HG03103 (cell line): ENCODE results near the gene TRIM17.

Experiments
- ATAC-seq: cut with Tn5 transposase; IDR thresholded peaks from one replicate; pipeline ENCODE4 v1.9.1; 2021; ENCODE audit warnings: low read depth; ENCODE audit not compliant: unreplicated experiment

The TRIM17 gene

DNA sequence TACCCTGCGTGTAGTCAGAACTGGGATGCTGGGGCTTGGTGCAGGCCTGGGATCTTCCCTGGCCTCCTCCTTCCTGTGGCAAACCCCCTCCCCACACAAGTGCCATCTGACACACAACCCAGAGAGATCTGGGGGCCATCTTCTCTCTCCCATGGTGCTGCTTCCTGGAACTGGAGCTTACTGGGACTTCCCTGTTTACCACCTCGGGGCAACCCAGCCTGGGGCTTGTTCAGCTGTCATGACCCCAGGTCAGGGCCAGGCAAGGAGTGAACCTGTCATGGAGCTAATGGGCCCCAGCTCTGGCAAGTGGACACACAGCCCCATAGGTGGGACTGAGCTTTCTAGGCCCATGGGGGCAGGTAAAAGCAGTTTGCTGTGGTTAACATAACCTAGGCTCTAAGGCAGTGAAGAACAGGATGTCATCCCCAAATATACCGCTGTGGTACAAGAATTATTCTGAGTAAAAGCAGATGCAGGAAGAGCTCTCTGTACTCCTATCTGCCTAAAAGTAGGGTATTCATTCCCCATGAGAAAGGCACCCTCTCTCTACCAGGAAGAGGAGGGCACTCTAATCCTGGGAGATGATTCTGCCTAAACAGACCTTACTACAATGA, 12.4 kb downstream of the TRIM17 start:
- ATAC-seq: no peak

DNA sequence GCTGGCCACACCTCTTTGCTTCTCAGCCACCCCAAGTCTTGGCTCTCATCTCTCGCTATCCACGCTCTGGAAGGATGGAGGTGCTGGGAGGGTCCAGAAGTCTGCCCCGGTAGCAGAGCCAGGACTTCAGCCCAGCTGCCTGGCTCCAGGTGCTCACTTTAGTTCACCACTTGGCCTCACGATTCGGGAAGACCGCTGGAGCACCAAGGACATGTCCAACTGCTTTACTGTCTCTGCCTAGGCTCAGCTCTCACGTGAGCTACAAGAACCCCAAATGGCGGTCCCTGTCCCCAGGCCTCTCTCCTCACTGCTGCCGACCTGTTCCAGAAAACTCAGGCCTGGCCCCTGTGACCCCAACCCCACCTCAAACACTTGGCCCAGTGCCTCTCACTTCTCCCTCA, 13.4 kb downstream of the TRIM17 start:
- ATAC-seq: no peak

DNA sequence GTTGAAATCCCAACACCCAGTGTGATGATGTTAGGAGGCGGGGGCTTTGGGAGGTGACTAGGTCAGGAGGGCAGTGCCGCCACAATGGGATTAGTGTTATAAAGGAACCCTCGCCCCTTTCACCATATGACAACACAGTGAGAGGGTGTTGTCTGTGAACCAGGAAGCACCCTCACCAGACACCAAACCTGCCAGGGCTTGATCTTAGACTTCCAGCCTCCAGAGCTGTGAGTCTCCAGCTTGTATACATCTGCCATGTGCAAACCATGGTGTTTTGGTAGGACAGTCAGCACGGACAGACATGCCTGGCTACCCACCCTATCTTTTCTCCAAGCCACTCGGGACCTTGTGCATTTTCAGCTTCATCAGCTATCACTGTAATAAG, 14.0 kb downstream of the TRIM17 start:
- ATAC-seq: no peak

DNA sequence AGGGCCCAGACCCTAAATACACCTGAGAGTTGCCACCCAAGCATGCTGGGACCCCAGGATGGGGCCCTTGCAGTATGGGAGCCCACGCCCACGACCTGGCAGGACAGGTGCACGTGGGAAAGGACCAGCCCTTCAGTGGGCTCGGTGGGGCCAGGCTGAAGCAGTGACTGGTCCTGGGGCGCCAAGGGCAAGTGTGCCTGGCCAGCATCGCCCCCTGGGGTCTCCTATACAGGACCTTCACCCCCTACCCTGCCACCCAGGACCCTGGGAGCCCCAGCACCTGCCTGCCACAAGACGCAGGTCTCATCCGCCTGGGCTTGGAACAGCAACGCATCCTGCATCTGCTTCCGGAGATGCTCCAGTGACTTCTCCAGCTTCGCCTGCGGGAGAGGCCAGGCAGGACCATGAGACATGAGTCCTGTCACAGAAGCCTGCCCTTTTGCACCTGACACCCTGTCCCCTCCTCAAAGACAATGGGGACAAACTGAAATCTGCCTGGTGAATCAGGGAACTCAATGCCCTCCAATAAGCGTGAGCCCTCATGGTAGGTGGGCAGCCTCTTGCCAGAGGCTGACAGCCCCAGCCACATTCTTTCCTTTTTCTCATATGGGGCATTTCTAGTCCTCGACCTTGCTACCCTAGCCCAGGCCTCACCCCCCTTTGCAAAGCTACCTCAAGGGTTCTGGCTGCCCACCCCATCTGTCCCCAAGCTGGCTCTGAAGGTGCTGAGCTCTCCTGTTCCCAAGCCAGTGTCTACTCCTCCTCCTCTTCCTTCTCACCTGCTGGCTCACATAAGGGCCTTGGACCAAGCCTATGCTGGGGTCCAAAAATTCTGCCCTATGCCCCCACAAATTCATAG, 14.7 kb downstream of the TRIM17 start:
- no peak for ATAC-seq

DNA sequence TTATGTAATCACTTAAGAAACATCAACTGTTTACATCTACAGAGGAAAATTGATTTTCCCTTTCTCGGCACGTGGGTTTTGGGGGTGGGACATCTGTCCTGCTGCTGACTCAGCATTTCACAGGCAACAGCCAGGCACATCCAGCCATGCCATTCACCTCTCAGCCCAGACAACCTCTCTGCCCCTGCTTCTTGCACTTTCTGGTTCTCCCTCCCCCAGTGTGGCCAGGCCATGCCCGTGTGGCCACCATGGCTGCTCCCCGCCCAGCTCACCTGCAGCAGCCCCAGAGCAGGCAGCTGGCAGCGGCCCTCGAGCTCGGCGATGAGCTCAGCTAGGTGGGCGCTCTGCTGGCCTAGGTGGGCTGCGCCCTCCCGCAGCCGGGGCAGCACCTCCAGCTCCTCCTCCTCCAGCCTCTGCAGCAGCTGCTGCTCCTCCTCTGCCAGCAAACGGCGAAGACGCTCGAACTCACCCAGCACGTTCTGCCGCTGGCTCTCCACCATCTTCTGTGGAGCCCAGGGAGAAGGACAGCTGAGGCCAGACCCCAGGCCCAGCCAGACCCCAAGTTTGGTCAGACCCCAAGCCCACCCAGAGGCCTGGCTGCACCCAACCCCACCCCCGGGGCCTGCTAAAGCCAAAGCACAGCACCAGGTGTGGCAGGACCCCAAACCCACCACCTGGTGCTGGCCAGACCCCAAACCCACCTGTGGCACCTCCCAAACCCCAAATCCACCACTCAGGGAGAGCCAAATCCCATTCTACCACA, 15.8 kb downstream of the TRIM17 start:
- ATAC-seq: no peak

DNA sequence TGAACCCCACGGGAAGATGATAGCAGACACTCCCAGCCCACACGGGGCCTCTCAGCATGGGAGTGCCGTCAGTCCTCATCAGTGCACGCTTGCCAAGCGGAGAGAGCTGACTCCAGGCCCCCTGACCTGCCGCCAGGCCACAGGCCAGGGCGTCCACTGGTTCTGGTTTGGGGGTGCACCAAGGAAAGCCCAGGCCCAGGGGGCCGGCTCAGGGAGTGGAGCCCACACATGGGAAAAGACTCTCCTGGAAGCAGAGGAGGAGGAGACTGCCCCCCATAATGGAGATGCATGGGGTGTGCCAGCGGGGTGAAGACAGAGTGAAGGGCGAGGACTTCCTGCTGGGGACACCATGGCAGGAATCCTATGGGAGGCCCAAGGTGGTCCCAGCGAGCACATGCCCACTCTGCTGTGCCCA, 16.4 kb downstream of the TRIM17 start:
- no peak for ATAC-seq

DNA sequence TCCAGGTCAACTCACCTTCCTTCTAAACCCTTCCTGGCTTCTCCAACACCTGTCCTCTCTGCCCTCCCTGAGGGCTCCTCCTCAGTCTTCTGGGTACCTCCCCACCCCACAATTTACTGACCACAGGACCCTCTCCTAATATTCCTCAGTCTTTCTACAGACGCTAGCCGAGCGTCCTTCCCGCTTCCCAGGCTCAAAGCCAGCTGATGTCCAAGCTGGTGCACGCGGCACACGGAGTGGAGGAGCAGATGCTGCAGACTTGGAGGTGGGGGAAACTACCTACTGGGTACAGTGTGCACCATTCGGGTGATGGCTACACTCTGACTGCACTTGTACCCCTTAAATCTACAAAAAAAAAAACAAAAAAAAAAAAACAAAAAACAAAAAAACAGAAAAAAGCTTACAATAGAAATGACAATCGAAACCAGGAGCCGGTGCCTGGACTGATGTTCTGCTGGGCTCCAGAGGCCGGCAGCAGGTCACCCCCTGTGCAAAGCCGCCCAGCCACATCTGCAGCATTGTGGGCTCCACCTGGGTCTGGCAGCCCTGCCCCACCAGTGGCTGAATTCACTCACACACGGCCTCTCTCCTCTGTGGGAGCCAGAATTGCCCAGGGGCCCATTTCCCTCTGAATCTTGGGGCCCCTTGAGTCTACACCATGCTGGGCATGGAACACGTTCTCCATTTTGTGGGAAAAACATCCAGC, 17.0 kb downstream of the TRIM17 start:
- no peak for ATAC-seq

DNA sequence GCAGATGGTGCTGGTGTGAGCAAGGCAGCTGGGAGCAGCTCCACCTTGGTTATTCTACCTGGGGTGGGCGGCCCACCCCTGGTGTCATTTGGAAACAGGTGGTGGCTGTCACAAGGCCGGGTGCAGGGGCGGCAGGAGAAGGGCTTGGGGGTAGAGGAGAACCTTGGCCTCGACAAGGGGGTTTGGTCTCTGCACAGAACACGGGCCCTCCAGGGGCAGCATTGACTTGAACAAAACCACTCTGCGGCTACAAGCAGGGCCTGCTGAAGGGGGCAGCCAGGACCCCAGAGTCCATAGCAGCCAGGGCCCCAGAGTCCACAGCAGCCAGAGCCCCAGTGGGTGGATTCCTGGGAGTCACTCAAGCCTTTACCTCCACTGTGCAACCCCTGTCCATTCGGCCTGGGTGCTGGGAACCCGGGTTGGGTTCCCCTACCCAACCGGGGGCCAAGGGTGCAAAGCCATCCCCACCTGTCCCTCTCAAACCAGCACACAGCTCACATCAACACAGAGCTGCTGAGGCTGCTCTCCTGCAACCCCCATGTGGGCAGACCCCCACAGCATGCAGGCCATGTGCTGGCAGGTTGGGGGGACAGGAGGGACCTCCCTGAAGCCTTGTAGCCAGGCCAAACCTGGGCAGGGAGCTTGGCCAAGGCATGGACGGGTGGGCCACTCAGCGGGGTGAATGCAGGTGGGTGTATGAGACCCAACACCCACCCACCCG, 17.8 kb downstream of the TRIM17 start:
- ATAC-seq: no peak

DNA sequence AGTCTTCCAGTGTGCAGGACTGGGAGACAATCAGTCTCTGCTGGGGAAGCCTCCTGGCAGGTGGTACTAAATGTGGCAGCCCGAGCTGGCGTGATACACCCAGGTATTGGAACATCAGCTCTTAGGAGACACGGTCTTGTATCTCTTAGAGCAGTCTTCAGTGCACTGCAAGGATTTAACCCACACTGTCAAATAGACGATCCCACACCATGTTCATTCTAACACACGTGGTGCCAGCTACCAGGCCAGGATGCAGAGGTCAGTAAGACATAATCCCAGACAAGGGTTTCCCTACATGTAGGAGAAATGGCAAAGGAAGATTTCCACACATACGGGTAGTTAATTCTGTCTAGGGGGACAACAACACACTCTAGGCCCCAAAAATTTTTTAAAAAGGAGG, 18.7 kb downstream of the TRIM17 start:
- no peak for ATAC-seq

DNA sequence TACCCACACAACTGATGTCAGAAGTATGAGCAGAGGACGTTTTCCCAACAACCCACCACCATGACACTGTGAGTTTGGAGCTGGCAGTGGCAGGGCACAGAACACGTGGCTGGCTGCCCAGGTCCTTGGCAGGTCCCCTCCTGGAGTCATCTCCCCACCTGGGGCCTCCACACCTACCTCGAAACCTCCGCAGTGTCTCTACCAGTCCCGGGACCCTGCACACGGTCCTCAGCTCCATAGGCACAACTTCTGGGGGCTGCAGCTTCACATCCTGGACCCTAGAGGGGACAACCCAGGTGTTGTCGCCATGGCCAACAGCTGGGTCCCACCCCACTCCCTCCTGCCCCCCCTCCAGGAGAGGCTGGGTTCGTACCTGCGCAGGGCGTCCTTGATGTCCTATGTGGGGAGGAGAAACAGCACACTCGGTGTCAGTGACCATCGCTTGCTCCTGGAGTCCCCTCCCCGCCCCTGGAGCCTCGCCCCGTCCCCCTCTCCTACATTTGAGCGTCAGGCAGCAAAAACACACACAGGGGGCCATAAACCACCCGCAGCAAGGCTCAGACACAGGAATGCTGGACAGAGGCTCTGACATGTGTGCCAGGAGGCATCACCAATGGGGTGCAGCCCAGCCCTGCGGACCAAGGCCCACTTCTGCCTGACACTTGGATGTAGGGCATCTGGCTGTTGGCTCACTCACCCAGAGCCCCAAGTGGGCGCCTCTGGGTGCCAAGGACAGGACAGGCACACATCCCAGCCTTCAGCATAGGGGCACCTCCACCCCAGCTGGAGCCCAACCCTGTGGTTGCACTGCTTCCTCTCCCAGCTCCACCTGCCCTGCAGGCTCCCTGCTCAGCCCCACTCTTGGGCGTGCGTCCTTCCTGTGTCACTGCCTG, 19.6 kb downstream of the TRIM17 start:
- no peak for ATAC-seq

DNA sequence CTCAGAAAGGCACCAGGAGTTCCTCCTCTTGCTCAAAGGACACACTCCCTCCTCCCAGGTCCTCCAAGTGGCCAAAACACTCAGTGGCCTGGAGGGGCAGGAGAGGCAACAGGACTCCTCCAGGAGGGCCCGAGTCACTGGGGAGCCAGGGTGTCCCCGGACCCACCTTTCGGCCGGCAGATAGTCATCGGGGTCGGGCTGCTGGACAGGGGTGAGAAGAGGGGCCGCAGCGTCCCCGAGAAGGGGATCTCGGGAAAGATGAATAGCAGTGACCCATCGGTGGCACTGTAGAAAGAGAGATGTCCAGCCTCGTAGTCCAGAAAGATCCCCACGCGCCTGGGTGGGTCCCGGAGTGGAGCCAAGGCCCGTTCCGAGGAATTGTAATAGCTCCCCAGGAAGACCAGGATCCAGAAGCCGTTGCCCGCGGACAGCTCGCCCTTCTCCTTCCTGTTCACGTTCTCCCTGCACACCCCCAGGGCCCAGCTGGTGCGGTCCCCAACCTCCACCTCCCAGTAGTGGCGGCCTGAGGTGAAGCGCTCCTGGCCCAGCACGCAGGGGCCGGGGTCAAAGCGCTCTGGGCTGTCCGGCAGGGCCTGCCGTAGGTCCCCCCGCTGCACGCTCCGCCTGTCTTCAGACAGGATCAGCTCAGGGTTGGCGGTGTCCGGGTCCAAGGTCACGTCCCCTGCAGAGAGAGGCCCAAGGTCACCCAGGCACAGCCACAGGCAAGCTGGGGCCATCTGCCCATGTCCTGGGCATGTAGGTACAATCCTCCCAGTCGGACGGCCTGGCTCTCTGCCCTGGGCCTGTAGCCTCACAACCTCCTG, 21.9 kb downstream of the TRIM17 start:
- ATAC-seq: no peak

DNA sequence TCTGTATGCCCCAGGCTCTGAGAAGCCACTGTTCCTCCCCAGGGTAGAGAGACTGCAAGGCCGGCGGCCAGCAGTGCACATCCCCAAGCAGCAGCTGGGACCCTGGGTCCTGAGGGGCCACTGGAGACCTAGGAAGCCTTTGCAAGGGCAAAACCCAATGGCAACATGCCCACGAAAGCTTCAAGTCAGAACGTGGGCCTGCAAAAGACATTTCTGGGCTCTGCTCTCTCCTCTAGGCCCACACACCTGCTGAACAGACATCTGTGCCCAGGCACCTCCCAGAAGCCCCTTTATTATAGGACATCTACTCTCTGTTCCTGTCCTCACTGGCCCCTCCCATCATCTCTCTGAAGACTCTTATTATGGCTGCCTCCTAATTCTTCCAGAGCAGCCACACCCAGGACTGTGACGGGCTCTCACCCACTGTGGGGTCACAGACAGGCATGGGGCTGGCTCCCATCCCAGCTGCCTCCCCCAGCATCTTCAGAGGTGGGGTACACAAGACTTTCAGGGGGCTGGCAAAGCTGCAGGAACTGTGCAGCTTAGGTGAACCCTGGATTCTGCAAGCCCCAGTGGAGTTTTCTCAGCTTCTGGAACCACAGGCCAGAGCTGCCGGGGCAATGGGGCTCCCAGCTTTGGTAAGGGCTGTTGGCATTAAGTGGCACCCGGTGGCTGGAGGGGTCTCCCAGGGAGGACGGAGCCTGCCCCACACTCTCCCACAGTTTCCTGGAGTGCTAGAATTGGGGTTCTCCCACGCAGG, 22.7 kb downstream of the TRIM17 start:
- no peak for ATAC-seq

DNA sequence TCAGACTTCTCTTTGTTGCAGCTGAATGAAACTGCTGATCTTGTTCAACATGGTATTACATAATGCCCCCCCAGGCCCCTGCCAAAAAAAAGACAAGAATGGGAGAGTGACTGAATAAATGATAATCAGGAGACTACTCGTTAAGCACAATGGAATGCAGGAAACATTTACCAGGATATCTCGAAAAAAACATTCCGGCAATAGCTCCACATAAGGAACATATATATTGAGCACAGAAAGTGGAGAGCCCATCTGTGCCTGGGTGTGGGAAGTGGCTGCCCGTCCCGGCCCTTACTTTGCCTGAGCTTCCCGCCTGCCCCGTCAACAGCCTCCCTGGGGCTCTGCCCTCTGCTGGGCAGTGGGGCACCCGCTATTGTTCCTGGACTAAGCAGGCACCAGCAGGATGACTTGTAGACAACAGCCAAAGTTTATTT, 23.4 kb downstream of the TRIM17 start:
- no peak for ATAC-seq

DNA sequence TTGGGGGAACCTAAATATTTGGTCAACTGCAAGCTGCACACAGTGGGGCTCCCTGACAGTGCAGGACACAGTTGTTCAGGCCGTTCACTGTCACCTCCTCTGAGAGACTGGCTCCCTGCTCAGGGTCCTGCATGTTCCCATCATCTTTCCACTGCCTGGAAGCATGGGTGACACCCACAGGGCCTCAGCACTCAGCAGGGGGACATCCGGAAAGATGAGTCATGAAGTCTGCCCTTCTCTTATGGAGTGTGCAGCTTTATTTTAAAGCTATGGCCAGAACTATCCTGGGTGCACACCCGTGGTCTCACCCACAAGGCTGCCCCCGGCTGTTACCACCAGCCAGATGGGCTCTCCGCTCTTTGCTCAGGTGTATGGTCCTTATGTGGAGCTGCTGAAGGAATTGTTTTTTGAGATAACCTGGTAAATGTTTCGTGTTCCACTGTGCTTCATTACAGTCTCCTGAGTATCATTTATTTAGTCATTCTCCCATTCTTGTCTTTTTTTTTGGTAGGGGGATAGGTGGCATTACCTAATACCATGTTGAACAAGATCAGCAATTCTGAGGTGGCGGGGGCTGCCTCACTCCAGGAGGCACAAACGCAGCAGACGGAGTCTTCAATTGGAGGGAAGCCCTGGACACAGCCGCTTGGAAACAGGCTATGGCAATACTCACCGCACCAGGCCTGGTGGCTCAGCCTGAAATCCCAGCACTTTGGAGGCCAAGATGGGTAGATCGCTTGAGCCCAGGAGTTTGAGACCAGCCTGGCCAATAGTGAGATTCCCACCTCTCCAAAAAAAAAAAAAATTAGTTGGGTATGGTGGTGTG, 24.3 kb downstream of the TRIM17 start:
- no peak for ATAC-seq

DNA sequence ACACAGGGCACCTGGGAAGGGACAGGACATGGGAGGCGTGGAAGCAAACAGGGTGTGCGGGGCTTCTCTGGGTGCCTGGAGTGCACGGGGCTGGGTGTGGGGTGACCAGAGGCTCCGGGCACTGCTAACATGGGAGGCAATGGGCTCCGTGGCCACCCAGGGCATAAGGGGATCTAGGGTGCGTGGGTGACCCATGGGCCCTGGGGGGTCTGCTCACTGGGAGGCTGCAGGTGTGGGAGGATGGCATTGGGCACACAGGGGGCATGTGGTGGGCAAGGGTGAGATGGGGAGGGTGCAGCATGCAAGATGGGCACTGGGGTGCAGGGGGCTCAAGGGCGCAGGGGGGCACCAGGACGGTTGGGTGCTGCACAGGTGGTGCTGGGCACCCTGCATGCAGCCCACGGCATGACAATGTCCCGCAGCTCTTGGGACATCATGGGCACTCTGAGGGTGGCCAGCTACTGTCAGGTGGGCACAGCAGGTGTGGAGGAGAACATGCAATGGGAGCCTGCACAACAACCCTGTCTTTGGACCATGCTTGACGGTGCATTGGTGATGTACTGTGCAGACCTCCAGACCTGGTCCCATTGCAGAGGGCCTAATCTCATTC, 25.1 kb downstream of the TRIM17 start:
- ATAC-seq: no peak

DNA sequence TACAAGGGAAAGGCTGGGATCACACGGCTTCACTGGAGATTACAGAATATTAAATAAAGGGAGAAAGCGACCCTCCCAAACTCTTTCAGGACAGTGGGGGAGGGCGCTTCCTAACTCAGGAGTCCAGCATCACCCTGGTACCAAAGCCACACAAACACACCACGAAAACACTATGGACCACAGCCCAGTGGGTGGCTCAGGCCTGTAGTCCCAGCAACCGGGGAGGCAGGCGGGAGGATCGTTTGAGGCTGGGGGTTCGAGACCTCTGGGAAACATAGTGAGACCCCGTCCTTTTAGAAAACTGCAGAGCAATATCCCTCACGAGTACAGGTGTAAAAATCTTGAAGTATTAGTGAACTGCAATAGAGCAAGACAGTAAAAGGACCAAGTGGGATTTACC, 26.0 kb downstream of the TRIM17 start:
- no peak for ATAC-seq
